Stimulated activated CD4-positive, alpha-beta T cell treated with anti-CD3 and anti-CD28 coated beads, TNF-alpha, amount 100 ng/mL, for 48 hours (primary cell): Measurements from ENCODE around the gene CABS1.

Experiments used
- DNase-seq, 3 donors: peaks; one replicate each; pipeline ENCODE4 v3.0.0-alpha.2; 2020; ENCODE audit warnings: low read depth in 3 of 3

The CABS1 gene

GRCh38 chr4:70334681-70335080 is at the start of gene CABS1:
Gene CABS1, plus strand, starts transcription at chr4:70334981. Its CDS starts 59 bp downstream, at chr4:70335040.
- DNase-seq: no peak

- no peak for DNase-seq
Measured at GRCh38 chr4:70288651-70289050, 46.1 kb upstream of the CABS1 start.

- no peak for DNase-seq
Measured at GRCh38 chr4:70291341-70291740, 43.4 kb upstream of the CABS1 start.

- no peak for DNase-seq
Measured at GRCh38 chr4:70297576-70297975, 37.2 kb upstream of the CABS1 start.

GRCh38 chr4:70298051-70298450 is 36.7 kb upstream of the CABS1 start:
- DNase-seq: no peak

DNA sequence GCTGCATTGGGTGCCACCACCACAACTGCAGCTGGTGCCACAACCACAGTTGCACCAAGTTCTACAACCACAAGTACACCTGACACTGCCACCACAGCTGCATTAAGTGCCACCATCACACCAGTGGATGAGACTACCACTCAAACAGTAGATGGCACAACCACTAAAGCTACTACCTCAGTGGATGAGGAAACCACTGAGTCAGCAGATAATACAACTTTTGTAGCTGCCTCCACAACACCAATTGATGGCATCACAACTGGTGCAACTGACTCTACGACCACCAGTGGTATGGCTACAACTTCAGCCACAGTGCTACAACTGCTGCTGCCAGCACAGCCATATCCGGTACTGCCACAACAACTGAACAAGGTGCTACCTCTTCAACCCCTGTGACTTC is 35.1 kb upstream of the CABS1 start:
- no peak for DNase-seq

GRCh38 chr4:70300215-70300614 is 34.6 kb upstream of the CABS1 start:
- DNase-seq: no peak

DNA sequence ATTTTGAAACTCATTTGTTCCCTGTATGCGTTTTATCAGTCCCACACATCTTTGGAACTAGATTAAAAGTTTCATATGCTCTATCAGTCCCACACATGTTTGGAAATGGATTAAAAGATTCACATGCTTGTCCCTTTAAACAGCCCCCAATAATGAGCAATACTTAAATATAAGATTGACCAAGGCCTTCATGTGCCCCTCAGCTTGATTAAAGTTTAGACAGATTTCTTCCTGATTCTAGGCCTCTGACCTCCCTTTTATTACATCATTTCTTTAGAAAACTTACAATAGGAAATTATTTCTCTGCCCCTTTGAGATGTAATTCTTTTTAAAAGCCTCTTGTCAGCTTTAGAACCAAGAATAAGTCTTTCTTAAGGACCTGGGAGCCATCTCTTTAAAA is 31.7 kb upstream of the CABS1 start:
- no peak for DNase-seq

- DNase-seq: no peak
Measured at GRCh38 chr4:70305601-70306000, 29.2 kb upstream of the CABS1 start.

- DNase-seq: no peak
Measured at GRCh38 chr4:70306076-70306475, 28.7 kb upstream of the CABS1 start.

GRCh38 chr4:70313736-70314135 is 21.0 kb upstream of the CABS1 start:
- DNase-seq: no peak

DNA sequence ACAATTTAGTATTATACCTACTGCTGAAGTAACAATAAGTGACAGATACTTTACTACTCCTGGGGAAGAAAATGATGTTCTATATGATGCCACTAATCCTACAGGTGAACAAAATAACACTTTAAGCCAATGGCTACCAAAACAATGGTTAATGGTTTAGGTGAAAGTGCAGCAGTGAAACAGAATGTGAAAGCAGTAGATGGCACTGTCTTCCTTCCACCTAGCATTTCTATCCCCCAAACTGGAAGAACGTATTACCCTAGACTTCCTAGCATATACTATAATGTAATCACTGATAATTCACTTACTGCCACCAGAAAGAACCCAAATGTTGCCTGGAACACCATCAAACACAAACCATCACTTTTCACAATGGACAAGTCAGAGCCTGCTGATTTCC is 18.9 kb upstream of the CABS1 start:
- no peak for DNase-seq

DNA sequence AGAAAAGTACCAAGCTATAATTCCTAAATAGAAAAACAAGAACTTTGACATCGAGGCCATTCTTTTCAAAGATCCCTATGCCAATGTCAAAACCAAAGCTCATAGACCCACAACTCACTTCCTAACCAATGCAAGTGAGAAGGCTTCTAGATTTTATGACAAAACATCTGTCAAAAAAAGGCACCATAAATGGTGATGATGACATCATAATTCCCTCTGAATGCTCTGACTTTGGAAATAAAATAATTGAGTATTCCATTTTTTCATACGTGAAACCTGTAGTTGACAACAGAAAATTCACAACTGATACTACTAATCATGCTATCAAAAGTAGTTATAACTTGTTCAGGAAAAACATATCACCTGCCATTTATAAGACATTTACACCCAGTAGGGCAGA is 8.7 kb upstream of the CABS1 start:
- DNase-seq: no peak

GRCh38 chr4:70336043-70336442 is 1.3 kb downstream of the CABS1 start:
- no peak for DNase-seq

DNA sequence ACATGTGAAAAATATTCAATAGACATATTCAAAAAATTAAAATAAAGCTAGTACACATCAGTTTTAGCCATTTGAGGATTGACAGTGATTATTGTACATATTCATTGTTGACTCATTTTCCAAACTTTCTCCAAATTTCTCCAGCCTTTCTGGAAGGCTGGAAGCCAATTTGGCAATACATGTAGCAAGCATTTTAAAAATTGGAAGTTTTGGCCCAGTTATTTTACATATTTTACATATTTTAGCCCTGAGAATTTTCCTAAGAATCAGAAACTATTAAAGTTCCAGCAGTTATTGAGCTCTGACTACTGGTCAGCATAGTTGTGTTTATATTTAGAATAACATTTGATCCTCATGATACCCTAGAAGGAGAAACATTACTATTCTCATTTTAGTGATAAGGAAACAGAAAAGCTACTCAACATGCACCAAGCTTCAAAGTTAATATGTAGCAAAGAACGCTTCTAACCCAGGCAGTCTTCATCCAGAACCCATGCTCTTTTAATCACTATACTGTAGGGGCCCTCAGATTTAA is 3.2 kb downstream of the CABS1 start:
- DNase-seq: no peak

DNA sequence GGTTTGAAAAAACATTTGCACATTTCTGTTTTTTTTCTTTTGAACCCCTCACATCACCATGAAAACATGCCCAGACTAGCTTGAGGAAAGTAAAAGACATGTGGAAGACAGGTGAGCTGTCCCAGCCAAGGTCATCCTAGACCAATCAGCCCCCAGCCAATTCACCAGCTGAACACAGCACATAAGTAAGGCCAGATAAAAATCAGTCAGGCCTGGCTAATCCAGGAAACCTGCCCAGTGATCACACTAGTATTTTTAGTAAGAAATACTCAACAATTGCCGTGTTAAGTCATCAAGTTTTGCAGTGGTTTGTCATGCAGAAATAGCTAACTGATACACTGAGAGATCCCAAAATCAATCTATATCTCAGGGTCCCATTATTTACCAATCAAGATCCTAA is 21.4 kb downstream of the CABS1 start:
- no peak for DNase-seq

DNA sequence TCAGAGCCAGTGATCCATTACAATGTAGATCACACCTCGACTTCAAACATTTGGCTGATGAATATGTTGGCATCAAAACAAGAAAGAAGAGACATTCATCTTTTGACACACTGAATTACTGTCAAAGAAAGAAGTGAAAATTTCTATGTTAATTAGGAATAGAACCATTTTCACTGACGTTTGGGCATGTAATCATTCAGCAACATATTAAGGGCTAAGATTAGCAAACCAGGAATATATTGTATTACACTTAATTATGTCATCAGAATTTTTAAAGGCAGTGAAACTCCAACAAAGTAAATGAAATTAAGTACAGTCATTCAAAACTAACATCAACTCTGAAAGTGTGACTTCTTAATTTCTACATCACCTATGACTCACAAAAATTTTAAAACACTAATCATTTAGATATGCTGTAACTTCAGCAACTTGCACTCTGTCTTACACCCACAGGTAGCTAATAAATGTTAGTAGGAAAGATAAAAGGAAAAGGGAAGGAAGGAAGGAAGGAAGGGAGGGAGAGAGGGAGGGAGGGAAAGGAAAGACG is 24.4 kb downstream of the CABS1 start:
- no peak for DNase-seq

GRCh38 chr4:70360460-70360859 is 25.7 kb downstream of the CABS1 start, which contains the start of gene SMR3A:
Gene SMR3A, plus strand, starts transcription at chr4:70360760. Its CDS starts 1,356 bp downstream, at chr4:70362116.
- DNase-seq: no peak

- DNase-seq: no peak
Measured at GRCh38 chr4:70364002-70364401, 29.2 kb downstream of the CABS1 start.

DNA sequence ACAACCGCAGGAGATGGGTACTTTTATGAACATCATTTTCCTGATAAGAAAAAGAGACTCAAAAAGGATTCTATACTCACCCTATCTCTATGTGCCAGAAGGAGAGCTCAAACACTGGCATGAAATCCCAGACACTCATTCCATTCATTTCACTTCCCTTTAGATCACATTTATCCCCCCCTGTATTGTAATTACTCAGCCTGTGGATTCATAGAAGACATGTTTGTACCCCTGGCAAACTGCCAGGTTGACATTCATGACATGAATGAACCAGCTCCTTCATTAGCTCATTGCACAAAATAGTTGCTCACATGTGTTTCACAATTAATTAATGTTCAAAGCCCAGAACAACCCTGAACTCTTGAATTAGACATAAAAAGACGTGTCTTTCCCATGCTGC is 30.7 kb downstream of the CABS1 start:
- no peak for DNase-seq

DNA sequence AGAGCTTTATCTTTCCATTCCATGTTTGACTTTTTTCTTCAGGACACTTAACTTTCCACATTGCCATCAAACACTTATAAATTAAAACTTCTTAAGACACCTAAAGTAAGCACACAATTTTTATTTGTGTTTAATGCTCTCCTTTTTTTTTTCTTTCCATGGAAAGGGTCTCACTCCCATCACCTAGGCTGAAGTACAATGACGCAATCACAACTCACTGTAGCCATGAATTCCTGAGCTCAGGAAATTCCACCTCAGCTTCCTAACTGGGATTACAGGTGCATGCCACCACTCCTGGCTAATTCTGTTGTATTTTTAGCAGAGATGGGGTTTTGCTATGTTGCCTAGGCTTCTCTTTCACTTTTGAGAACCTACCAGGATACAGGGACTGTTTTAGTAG is 33.0 kb downstream of the CABS1 start:
- no peak for DNase-seq

DNA sequence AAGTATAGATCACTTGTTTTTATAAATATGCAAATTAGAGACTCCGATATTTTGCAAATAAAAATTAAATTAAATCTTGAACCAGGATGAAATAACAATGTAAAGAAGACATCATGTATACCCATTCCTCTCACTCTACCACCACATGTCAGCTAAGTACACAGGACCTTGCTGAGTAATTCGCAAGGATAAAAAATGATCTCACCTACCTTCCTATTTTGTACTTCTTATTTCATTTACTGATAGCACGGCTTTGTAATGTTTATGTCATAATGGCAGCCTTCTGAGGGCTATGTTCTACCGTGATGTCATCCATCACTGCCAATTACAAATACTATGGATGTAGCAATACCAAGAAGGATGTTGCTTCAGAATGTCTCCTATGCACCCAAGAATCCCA is 37.2 kb downstream of the CABS1 start:
- DNase-seq: no peak

GRCh38 chr4:70372760-70373159 is 38.0 kb downstream of the CABS1 start:
- no peak for DNase-seq

- DNase-seq: no peak
Measured at GRCh38 chr4:70380578-70380977, 45.8 kb downstream of the CABS1 start.
